Measurements from ENCODE around the gene DIP2C.
"Not testable (repeated sequence)": the region's sequence is repeated elsewhere in the genome, so short reads cannot be mapped to it uniquely, and the experiment has no call there.

DIP2C gene

DNA sequence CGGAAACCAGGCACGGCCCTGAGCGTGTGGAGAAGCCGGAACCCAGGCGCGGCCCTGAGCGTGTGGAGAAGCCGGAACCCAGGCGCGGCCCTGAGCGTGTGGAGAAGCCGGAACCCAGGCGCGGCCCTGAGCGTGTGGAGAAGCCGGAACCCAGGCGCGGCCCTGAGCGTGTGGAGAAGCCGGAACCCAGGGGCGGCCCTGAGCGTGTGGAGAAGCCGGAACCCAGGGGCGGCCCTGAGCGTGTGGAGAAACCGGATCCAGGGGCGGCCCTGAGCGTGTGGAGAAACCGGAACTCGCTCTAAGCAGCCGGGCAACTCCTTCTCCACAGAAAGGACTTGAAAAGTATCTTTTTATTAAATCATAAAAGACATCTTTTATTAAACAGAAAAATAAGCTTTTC lies 388.9 kb downstream of the DIP2C start:
- DNase-seq (ENCODE audit: low spot score) = not testable (repeated sequence)

DNA sequence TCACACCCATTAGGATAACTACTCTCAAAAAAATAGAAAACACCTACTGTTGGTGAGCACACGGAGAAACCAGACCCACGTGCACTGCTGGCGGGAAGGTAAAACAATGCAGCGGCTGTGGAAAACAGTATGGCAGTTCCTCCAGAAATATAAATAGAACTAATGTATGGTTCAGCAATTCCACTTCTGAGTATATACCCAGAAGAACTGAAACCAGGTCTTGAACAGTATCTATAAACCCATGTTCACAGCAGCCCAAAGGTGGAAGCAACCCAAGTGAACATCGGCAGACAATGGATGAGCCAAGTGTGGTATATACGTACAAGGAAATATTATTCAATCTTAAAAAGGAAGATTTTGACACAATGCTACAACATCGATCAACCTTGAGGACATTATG lies 389.5 kb downstream of the DIP2C start:
- DNase-seq (ENCODE audit: low spot score) = no peak

DNA sequence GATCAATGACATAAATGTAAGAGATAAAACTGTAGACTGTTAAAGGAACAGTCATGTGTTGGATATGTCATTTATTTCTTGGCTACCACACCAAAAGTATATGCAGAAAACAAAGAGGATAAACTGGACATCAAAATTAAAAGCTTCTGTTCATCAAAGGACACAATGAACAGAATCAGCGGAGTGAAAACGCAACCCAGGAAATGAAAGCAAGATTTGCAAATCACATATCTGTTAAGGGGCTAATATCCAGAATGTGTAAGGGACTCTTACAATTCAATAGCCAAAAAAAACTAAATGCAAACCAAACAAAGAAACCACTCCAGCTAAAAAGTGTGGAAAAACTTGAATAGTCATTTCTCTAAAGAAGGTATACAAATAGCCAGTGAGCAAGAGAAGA lies 390.0 kb downstream of the DIP2C start:
- no peak for DNase-seq (ENCODE audit: low spot score)

DNA sequence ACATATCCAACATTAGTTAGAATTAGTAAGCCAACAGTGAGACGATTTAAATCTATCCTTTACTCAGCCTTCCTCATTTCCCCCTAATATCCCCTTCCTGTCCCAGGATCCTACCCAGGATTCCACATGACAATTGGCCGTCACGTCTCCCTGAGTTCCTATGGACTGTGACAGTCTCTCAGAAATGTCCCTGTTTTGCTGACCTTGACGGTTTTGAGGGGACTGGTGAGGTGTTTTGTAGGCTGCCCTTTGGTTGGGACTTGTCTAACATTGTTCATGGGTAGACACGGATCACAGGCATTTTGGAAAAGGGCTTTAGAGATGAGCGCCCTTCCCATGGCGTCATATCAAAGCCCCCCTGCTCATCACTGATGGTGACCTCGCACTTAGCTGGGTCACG lies 391.4 kb downstream of the DIP2C start:
- DNase-seq (ENCODE audit: low spot score) = peak; percentile 16

DNA sequence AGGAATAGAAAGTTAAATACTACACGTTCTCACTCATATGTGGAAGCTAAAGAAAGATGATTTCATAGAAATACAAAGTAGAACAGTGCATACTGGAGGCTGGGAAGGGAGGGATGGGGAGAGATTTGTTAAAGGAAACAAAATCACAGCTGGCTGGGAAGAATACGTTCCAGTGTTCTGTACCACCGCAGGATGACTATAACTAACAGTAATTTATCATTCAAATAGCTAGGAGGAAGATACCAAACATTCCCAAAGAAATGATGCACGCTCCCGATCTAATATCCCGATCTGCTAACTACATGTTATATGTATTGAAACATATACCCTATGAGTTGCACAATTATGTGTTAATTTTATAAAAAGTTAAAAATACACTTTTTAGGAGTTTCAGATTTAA lies 391.9 kb downstream of the DIP2C start:
- DNase-seq (ENCODE audit: low spot score) = no peak

DNA sequence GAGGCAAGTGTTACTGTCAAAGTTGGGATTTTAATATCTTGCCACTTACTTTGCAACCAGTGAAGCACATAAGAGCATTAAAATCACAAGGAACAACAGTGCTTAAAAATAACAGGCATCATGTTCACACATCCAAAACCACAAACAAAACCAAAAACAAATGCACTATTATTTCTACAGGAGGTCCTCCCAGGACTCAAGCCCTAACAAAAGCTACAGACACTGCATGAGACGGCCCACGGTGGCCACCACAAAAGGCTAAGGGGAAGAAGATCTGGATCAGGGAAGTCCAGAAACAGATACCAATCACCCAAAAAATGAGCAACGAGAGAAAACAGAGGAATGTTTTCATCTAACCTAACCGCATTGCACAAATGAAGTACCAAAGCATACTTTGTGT lies 395.8 kb downstream of the DIP2C start:
- no peak for DNase-seq (ENCODE audit: low spot score)

DNA sequence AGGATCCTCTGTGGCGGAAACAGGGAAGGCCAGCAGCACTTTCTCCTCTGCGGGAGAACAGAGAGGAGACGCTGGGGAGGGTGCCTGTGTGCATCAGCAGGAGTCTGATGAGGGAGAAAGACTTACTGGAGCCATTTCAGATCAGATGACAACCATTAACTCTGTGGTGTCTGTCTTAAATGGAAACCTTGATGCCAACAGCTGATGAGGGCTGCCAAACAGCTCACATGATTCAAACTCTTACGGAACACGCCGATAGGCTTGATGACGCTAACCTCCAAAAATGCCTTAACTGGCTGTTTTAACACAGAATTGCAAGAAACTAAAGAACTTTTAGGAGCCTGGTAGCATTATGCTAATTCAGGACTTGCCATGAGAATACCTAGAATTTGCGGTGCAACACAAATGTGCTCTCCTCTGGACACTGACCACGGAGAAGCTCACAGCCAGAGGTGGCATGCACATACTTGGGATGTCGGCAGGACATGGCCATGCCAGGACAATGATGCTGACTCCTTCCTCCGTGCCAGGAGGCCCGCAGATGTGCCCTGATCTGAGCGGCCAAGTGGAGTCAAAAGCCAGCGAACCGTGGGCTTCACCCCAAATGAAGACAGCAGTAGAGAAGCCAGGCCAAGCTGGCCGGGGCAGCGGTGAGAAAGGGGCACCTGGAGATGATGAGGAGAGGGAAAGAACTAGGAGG lies 399.3 kb downstream of the DIP2C start:
- DNase-seq (ENCODE audit: low spot score) = no peak

DNA sequence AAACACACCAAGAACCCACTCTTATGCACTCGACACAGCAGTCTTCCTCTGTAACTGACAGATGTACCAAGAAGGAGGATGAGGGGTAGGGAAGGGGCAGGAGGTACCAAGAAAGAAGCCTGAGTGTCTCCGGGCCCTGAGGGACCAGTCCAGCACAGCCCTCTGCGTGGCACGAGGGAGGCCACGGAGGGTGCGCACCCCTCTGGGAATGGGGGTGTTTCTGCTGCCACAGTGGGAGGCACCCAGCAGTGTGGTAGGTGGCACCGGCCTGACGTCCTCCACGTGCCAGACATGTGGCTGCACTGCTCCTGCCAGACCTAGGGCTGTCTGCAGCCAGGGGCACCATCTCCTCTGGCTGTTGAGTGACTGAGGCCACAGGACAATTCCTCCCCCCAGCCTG lies 399.9 kb downstream of the DIP2C start:
- no peak for DNase-seq (ENCODE audit: low spot score)

DNA sequence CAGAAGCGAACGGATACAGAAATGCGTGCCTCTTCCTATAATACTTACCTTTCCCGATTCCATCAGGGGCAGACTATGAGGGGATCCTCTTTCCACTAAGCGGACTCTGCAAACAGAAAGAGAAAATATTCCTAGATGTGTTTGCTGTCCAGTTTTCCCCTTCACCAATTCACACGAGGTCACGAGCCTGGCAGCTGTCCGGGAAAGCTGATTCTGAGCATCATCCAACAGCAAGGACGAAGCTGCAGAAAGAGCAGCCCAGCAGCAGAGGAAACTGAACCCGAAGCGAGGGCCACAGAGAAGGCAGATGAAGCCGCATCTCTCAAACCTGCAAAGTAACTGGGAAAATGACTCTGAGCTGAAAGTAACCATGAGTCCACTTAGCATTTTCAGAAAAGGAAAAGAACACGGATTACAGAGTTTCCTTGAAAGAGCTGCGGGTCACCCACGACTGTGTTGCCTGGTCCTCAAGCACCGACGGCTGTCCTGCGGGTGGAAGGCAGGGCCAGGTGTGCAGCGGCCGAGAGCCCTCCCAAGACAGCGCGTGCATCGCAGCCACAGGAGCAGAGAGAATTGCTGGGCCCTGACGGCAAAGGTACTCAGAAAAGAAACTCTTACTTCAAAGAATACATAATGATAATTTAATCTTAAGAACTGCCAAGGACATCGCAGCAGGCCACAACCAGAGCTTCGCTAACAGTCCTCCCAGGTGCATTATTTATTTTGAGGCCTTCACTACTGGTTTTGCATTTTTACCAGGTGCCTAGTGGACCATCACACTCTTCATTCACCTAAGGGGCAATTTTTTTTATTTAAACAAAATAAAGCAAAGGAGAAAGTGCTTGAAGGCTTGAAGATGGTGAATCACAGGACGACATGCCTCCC lies 400.9 kb downstream of the DIP2C start:
- DNase-seq (ENCODE audit: low spot score) = no peak

DNA sequence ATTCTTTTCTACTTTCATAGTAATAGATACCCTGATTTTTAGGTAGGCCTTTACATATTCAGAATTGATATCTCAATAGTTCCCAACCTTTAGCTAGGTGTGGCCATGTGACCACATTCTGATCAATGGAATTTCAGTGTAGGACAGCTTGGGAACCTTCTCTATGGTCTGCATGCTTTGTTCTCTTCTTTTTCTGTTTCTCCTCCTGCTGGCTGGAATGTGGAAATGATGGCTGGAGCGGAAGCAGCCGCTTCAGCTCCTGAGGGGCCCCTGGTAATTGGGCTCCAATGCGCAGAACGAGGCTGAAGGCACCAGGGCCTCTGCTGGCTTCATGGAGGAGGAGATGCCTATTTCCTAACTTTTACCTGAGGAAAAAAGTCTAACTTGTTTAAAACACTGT lies 401.7 kb downstream of the DIP2C start:
- DNase-seq (ENCODE audit: low spot score) = no peak

DNA sequence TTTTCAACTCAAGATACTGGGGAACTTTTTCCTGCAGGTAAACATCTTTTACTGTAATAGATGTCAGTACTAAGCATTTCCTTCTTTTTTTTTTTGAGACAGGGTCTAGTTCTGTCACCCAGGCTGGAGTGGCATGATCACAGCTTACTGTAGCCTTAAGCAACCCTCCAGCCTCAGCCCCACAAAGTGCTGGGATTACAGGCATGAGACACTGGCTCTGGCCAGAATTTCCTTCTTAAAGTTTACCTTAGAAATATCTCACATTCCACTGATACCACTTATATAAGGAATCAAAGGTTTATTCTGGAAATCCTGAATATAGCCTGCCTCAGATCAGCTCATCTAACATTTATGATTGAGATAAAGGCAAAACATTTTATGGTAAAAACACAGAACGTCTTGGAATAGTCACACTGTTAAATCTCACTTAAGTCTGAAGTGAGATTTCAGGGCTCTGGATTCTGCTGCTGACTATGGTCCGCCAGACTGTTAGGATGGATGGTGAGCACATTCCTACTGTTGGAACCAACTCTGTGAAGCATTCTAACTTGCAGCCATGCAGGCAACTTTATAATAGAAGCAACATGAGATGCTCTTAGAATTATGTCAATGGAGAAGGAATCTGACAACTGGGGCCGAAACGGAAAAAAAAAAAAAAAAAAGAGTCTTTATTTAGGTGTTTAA lies 402.3 kb downstream of the DIP2C start:
- no peak for DNase-seq (ENCODE audit: low spot score)

DNA sequence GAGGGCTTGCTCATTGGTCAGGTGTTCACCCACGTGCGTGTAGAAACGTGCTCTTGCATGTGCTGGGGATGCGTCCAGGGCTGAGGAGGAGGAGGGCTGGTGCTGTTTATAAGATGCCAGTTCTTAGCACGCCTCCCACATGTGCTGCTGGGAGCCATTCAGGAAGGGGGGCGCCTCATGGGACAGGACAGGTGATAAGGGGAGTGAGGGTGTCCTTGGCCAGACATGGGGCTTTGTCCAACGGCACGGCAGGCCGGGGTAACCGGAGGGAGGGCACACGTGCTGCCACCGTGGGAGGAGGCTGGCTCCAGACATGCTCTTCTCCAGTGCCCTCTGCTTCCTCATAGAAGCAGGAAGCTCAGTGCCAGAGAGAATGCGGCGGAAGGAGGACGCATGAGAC lies 404.3 kb downstream of the DIP2C start:
- DNase-seq (ENCODE audit: low spot score) = no peak

DNA sequence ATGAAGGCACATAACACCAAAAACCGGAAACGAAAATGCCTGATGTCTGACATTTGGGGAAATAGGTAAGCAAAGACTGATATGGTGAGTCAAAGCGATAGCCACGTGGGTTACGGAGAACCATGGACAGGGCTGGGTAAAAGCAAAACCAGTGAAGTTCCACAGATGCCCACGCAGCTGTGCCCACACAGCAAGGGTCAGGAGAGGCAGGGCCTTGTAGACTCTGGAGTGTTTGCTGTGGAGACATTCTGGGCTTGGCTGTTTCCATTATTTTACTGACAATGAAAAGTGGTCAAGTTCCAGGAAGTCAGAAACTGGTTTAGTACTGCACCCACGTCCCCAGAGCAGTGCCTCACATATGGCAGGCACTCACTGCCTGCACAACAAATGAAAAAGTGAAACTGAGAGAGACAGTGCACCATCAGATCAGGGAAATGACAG lies 405.5 kb downstream of the DIP2C start:
- no peak for DNase-seq (ENCODE audit: low spot score)

DNA sequence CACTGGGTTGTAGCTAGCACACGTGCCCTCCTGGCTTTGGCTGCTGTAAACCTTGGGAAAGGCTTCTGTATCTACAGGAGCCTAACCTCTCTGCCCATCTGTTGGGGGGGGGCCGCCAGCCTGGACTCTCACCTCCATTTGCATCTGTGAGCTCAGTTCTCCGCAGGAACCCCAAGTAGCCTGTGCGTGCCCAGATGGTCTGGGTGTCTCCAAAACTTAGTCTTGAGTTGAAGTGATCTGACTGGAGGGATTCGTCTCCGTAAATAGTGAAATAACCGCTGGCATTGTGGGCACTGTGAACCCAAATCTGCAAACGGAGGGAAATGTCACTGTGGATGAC lies 406.4 kb downstream of the DIP2C start:
- no peak for DNase-seq (ENCODE audit: low spot score)

DNA sequence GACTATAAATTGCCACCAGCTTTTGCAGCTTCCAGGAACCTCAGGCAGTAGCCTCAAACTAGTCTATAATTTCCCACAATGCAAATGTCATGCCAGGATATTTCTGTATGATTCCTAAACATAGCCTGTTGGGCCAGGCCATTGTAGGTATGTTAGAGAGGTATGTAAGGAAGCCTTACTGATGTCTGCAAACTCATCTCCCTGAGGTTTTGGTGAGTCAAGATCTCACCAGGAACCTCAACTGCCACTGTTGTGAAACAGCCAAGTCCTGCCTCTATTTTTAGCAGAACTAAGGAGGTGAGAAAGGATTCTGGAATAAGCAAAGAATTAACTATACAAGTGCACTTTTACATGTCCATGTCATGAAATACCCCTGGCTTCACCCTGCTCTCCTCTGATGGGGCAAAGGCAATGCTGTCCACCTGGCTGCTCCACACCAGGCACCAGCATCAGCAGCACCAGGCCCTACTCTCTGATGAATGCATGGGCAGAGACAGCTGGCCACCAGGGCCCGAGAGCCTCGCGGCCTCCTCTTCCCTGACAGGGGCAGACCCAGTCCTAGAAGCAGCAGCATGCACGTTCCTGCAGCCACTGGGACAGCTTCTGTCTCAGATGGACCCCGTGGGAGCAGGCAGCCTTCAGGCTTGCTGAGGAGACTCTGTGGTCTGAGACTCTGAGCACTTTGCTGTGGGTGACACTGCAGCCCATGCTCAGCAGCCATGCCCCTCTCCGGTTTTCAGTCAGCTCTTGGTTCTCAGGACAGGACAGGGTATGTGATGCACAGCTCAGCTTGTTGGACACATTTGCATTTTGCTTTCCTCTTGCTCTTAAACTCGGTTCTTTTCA lies 407.0 kb downstream of the DIP2C start:
- DNase-seq (ENCODE audit: low spot score) = no peak

DNA sequence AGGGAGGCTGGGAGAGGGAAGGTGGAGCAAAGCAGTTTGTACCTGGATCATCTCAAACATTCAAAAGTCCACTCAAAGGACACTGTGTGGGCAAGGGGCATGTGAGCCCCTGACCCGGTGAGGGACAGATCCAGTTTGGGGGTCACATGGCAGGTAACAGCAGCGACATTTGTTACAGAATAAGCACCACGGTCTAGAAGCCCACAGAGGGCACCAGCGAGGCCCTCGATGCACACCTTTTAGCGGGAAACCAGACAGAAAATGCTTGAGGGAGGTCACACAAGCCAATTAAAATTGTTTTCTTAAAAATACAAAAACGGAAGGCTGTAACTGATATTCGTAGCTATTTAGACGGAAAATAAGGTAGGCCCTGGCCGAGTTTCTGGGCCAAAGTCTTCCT lies 409.8 kb downstream of the DIP2C start:
- DNase-seq (ENCODE audit: low spot score) = no peak

DNA sequence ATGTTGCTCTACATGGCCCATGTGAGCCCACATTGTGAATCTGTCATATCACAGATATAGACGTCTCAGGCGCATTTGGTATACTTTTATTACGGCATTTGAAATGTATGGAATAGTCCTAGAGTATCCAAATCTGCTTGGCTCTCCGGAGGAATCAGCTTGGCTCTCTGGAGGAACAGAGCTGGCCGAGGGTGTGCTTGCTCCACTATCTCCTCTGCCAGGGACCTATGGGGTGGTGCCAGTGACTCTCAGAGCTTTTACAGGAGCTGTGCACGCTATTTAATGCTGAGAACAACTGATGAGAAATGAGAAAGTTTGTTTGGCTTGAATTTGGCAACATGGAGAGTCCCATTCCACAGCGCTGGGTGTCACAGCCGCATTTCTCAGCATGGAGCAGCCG lies 410.2 kb downstream of the DIP2C start:
- no peak for DNase-seq (ENCODE audit: low spot score)

DNA sequence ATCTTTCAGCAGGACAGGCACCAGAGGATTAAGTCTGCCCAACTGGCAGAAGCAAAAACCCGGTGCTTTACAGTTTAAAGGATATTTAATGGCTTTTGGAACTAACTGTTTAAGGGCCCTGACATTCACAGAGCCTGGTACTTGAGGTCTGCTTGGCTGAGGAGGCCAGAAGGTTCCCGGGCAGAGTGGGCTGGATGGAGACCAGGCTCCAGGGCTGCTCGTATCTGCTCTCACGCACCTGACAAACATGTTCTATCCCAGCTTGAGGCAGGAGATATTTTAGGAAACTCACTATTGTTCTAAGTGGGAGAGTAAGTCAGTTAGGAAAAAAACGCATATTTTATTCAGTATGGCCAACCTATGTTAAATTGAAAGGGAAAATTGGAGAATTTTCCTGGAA lies 410.8 kb downstream of the DIP2C start:
- DNase-seq (ENCODE audit: low spot score) = no peak

DNA sequence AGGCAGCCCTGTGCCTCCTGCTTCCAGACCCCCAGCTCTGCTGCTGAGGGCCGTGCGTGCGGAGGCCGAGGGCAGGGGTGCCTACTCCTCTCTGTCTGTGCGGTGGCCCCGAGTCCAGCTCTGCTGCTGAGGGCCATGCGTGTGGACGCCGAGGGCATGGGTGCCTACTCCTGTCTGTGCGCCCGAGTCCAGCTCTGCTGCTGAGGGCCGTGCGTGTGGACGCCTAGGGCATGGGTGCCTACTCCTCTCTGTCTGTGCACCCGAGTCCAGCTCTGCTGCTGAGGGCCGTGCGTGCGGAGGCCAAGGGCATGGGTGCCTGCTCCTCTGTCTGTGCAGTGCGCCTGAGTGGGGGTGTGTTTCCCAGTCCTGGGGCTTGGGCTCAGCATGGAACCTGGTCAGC lies 411.5 kb downstream of the DIP2C start:
- no peak for DNase-seq (ENCODE audit: low spot score)

DNA sequence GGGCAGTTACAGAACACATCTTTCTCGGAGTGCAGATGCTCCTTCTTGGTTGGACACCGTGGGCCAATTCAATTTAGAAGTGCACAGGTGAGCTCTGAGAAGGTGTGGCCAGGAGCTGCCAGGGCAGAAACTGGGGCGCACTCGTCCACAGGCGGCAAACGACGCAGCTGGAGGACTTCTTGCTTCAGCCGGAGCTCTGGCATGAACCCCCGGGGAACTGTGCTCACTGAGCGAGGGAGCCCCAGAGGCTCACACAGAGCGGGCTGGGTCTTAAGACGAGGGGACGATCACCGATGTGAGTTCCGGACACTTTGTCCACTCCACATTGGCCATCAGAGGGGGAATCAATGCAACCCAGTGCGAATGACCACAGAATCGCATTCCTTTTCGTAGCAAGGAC lies 413.8 kb downstream of the DIP2C start:
- DNase-seq (ENCODE audit: low spot score) = no peak

DNA sequence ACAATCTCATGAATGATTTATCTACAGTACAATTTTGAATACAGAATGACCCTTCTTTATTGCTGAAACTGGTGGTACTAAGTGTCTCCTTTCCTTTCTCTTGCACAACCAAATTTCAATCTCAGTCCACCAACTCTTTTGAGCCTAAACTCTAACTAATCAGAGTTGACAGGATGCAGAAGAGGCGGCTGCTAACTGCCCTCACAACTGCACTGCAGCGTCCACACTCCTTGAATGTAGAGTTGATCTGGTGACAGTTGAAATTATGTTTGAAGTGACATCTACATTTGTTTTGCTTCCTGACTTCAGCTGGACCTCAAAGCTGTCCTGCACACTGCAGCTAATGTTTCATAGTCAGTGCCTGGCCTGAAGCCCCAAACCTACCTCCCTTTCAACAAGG lies 414.6 kb downstream of the DIP2C start:
- DNase-seq (ENCODE audit: low spot score) = no peak

DNA sequence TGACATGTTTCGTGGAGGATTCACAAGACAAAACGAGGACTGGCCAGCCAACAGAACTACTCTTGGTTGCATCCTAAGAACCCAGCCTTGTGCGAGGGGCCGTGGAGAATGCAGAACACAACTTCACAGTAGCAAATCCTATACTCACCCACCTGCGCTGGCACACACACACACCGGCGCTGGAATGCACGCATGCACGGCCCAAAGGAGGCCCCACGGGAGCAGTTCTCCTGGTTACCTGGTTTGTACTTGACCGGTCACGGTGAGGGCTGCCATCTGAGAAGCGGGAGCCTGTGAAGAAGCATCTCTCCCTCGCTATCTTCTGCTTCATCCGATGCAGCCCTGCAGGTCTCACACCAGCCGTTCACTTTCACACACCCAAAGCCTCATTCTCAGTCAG lies 416.4 kb downstream of the DIP2C start:
- no peak for DNase-seq (ENCODE audit: low spot score)
